NCI-H510A treated with DMSO at 0.1 percent for 48 hours (cell line): ENCODE results near the gene PCSK4.

Experiments used
- DNase-seq: peaks from one replicate; lab custom pipeline; 2025; lab: John Stamatoyannopoulos, UW

PCSK4 gene

DNA sequence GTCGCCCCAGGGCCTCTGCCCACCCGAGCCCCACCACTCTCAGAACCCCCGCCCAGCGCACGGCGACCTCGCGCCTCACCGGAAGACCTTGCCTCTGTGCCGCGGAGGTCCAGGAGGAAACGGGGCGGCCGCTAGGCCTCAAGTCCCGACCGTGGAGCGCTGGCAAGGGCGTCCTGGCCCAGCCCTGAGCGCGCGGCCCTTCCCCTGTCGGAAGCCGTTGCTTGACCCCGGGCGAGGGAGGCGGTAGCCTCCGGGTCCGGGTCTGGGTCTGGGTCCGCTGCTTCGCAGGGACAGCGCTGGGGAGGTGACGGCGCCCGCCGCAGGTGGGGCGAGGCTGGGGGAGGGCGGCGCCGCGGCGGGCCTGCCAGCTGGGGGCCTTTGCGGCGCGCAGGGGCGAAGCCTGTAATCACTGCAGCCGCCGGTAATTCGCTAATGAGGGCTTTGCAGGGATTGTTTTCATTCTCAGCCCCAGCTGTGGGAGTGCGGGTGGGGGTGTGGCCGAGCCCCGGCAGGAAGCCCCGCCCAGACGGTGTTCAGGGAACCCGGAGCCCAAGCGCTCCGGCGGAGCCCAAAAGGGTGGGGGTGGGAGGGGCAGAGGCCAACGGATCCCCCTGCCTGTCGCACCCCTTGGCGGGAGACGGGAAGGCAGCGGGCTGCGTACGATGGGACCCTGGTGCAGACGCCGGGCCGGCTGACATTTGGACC lies 19.7 kb downstream of the PCSK4 start:
- no peak for DNase-seq

GRCh38 chr19:1470055-1470304 lies 20.2 kb downstream of the PCSK4 start:
- DNase-seq: no peak

DNA sequence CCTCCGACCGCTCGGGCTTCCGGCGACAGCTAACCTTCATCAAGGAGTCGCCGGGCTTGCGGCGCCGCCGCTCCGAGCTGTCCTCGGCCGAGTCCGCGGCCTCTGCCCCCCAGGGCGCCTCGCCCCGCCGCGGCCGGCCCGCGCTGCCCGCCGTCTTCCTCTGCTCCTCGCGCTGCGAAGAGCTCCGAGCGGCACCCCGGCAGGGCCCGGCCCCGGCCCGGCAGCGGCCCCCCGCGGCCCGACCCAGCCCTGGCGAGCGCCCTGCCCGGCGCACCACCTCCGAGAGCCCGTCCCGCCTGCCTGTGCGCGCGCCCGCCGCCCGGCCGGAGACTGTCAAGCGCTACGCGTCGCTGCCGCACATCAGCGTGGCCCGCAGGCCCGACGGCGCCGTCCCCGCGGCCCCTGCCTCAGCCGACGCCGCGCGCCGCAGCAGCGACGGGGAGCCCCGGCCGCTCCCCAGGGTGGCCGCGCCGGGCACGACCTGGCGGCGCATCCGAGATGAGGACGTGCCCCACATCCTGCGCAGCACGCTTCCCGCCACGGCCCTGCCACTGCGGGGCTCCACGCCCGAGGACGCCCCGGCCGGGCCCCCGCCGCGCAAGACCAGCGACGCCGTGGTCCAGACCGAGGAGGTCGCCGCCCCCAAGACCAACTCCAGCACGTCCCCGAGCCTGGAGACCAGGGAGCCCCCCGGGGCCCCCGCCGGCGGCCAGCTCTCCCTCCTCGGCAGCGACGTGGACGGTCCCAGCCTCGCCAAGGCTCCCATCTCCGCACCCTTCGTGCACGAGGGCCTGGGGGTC lies 20.7 kb downstream of the PCSK4 start:
- DNase-seq: no peak

DNA sequence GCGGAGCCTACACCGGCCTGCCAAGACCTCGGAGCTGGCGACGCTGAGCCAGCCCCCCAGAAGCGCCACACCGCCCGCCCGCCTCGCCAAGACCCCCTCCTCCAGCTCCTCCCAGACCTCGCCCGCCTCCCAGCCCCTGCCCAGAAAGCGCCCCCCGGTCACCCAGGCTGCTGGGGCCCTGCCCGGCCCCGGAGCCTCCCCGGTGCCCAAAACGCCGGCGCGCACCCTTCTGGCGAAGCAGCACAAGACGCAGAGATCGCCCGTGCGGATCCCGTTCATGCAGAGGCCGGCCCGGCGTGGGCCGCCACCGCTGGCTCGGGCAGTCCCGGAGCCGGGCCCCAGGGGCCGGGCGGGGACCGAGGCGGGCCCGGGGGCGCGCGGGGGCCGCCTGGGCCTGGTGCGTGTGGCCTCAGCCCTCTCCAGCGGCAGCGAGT lies 21.3 kb downstream of the PCSK4 start:
- no peak for DNase-seq

DNA sequence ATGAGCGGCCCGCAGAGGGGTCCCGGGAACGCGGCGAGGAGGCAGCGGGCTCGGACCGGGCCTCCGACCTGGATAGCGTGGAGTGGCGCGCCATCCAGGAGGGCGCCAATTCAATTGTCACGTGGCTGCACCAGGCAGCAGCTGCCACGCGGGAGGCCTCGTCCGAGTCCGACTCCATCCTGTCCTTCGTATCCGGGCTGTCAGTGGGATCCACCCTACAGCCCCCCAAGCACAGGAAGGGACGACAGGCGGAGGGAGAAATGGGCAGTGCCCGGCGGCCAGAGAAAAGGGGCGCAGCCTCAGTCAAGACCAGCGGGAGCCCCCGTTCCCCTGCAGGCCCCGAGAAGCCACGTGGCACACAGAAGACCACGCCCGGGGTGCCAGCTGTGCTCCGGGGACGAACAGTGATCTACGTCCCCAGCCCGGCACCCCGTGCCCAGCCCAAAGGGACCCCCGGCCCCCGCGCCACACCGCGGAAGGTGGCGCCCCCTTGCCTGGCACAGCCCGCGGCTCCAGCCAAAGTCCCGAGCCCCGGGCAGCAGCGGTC lies 21.8 kb downstream of the PCSK4 start:
- DNase-seq: no peak

- no peak for DNase-seq
Observed at GRCh38 chr19:1467490-1468273, 22.5 kb downstream of the PCSK4 start.

DNA sequence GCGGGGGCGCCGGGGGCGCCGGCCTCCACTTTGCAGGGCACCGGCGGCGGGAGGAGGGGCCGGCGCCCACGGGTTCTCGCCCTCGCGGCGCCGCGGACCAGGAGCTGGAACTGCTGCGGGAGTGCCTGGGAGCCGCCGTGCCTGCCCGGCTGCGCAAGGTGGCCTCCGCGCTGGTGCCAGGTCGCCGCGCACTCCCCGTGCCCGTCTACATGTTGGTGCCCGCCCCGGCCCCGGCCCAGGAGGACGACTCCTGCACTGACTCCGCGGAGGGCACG lies 23.0 kb downstream of the PCSK4 start:
- no peak for DNase-seq

GRCh38 chr19:1466461-1467214 lies 23.5 kb downstream of the PCSK4 start:
- DNase-seq: no peak

DNA sequence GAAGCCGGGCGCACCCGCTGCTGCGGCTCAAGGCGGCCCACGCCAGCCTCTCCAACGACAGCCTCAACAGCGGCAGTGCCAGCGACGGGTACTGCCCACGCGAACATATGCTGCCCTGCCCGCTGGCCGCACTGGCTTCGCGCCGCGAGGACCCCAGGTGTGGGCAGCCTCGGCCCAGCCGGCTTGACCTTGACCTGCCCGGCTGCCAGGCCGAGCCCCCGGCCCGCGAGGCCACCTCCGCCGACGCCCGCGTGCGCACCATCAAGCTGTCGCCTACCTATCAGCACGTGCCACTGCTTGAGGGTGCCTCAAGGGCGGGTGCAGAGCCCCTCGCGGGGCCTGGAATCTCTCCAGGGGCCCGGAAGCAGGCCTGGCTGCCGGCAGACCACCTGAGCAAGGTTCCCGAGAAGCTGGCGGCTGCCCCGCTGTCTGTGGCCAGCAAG lies 24.1 kb downstream of the PCSK4 start:
- no peak for DNase-seq

DNA sequence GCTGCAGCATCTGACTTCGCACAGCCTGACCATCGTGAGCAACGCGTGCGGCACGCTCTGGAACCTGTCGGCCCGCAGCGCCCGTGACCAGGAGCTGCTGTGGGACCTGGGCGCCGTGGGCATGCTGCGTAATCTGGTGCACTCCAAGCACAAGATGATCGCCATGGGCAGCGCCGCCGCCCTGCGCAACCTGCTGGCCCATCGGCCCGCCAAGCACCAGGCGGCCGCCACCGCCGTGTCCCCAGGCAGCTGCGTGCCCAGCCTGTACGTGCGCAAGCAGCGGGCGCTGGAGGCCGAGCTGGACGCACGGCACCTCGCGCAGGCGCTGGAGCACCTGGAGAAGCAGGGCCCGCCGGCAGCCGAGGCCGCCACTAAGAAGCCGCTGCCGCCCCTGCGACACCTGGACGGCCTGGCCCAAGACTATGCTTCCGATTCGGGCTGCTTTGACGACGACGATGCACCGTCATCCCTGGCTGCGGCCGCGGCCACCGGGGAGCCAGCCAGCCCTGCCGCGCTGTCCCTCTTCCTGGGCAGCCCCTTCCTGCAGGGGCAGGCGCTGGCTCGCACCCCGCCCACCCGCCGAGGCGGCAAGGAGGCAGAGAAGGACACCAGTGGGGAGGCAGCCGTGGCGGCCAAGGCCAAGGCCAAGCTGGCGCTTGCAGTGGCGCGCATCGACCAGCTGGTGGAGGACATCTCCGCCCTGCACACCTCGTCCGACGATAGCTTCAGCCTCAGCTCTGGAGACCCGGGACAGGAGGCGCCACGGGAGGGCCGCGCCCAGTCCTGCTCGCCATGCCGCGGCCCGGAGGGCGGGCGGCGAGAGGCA lies 24.7 kb downstream of the PCSK4 start:
- DNase-seq: no peak

- no peak for DNase-seq
Observed at GRCh38 chr19:1461862-1462261, 28.3 kb downstream of the PCSK4 start.

GRCh38 chr19:1460033-1460995 lies 29.8 kb downstream of the PCSK4 start:
- DNase-seq: no peak

- no peak for DNase-seq
Observed at GRCh38 chr19:1459479-1459878, 30.7 kb downstream of the PCSK4 start.

DNA sequence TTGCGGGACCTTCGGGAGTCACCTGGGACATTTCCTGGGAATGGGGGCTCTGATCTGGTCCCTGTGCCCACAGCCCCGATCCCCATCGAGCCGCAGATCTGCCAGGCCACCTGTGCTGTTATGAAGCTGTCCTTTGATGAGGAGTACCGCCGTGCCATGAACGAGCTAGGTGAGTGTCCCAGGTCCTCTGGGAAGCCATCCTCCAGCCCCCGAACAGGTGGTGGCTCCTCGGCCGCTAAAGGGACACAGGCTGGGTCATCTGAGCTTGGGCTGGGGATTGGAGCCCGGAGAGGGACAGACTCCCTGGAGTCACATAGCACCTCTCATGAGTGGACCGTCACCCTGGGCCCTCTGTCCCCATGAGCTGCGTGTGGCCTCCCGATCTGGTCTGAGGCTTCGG lies 32.3 kb downstream of the PCSK4 start:
- DNase-seq: no peak

- DNase-seq: no peak
Observed at GRCh38 chr19:1457031-1457739, 33.0 kb downstream of the PCSK4 start.

- DNase-seq: no peak
Observed at GRCh38 chr19:1456121-1456900, 33.8 kb downstream of the PCSK4 start.

GRCh38 chr19:1455336-1456120 lies 34.6 kb downstream of the PCSK4 start:
- no peak for DNase-seq

DNA sequence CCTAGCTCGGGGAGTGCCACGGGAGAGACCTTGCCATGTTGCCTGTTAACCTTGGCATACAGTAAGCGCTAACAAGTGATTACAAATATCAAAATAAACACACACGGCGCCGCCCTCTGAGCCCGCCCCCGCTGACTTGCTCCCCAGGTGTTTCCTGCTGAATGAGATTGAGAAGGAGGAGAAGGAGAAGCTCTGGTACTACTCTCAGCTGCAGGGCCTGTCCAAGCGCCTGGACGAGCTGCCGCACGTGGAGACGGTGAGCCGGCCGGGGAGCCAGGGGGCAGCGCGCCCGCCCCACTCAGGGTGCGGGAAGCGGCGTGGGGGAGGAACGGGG lies 35.2 kb downstream of the PCSK4 start:
- no peak for DNase-seq
